HG03558 (cell line): Measurements from ENCODE around the gene SERP2.
"Not testable (repeated sequence)": the region's sequence is repeated elsewhere in the genome, so short reads cannot be mapped to it uniquely, and the experiment has no call there.

ENCODE experiments used
- ATAC-seq: cut with Tn5 transposase; IDR thresholded peaks from one replicate; pipeline ENCODE4 v1.9.1; 2021; ENCODE audit warnings: moderate number of reproducible peaks; ENCODE audit not compliant: unreplicated experiment; ENCODE audit errors: extremely low read depth

SERP2 gene

DNA sequence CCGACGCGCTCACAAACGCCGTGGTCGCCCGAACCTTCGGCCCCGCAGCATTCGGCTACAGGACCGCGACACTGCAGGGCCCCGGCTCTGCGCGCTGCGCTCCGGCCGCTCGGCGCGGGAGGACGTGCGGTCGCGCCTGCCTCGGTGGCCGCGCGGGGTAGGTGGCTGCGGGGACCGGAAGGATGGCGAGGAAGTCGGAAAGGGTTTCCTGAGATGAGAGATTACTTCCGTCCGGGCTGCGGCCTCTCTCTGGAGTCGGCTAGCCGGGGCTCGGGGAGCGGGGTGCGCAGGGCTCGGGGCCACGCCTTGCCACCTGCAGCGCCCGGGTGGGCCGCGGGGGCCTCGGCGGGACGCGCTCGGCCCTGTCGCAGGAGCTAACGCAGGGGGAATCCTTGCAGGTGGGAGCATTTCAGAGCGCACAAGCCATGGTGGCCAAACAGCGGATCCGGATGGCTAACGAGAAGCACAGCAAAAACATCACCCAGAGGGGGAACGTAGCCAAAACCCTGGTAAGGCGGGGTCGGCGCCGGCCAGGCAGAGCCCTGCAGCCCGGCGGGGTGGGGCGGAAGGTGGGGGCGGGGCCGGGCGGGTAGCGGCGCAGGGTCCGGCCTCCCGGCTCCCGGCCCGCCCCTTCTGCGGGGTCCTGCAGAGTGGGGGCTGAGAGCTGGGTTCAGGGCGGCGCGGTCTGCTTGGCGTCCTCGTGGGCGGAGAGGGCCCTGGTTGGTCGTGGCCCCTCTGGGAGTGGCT is at the start of gene SERP2:
Gene SERP2, plus strand, starts transcription at position 224 of the 747 bp plus-strand sequence. Its CDS starts 202 bp downstream, at position 426.
- ATAC-seq: no peak

DNA sequence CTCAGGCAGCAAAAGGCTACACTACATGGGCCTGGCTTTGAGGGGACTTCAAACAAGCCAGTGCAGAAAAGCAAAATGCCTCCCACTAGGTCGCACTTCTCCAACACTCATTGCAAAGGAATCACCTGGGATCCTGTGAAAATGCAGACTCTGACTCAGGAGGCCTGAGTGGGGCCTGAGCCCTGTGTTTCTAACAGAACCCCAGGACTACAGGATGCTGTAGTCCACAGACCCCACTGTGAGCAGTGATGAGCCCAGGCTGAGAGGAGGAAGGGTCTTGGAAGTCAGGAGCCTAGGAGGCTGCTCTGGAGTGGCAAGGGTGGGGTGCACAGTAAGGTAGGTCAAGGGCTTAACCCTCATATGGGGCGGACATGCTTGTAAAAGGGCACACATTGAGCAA is 46.7 kb upstream of the SERP2 start:
- ATAC-seq: no peak

DNA sequence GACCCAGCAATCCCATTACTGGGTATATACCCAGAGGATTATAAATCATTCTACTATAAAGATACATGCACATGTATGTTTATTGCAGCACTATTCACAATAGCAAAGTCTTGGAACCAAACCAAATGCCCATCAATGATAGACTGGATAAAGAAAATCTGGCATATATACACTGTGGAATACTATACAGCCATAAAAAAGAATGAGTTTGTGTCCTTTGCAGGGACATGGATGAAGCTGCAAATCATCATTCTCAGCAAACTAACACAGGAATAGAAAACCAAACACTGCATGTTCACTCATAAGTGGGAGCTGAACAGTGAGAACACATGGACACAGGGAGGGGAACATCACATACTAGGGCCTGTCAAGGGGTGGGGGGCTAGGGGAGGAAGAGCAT is 44.6 kb upstream of the SERP2 start:
- not testable (repeated sequence) for ATAC-seq

DNA sequence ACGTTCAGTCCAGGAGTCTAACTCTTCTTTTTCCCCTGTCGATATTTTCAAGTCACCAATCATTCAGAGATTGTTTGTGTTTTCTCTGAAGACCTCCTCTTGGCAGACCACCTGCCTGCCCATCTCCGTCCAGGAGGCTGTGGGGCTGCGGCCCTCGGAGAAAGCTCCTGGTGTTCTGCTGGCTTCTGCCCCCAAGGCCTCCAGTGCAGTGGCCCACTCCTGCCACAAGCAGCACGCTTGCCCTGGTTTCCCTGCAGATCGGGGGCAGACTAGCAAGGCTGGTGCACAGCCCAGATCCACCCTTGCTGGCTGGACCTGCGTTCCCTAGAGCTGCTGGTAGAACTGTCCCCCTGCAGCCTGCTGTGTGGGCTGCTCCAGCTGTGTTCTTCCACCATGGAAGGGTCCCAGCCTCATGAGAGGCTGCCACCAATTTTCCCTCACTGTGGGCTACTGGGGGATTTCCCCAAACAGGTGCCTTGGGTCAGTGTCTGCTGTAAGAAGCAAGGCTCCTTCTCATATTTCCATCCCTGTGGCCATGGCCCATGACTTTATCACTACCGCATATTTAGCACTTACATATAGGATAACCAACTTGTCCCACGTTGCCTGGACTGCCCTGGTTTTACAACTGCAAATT is 43.6 kb upstream of the SERP2 start:
- ATAC-seq: no peak

DNA sequence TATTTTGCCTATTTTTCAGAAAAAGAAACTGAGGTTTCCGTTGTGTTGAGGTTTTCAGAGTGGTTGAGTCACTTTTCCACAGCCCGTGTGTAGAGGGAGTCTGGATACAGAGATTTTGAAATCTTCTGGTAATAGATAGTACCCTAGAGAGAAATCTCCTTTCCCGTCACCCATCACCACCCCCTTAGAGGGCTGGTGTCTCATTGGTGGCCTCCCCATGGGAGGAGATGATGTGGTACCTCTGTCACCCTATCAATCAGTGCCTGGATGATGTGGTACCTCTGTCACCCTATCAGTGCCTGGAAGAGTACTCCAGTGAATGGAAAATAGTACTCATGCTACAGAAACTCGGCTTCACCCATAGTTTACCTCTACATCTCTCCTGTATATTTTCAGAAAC is 42.2 kb upstream of the SERP2 start:
- no peak for ATAC-seq

DNA sequence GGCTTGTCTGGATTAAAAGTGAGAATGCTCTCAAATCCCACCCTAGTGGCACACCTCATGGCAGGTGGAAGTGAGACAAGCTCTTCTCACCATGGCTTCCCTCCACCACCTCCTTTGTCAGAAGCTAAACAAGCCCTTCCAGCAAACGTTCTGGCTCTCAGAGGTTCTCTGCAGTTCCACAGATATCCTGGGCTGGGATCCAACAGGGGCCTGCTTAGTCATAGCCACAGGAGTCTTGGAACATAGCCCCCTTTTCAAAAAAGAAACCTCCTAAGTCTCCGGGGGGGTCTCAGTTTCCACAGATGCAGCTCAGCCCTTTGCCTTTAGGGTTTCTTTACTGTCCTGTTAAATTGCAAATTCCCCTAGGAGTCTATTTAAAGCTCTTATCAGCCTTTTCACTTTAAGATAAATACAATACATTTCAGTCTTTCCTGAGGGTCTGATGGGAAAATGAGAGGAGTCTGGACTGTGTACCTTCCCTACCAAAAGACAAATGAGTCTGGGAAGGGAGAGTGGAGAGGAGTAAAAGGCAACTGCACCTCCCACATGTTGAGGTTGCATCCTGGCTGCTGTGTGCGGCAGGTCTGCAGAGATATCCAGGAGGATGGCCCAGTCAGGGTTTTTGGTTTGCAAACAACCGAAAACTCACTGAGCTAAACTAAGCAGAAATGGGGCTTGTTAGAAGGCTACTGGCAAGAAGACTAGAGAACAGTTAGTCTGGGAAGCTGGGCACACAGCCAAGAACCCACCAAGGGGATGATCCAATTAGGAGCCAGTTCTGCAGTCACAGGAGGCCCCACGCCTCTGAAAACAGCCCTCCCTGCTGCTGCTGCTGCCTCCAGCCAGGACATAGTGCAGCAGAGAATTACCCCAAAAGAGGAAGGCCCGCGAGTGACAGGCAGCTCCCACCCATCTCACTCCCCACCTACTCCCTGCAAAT is 41.4 kb upstream of the SERP2 start:
- no peak for ATAC-seq

DNA sequence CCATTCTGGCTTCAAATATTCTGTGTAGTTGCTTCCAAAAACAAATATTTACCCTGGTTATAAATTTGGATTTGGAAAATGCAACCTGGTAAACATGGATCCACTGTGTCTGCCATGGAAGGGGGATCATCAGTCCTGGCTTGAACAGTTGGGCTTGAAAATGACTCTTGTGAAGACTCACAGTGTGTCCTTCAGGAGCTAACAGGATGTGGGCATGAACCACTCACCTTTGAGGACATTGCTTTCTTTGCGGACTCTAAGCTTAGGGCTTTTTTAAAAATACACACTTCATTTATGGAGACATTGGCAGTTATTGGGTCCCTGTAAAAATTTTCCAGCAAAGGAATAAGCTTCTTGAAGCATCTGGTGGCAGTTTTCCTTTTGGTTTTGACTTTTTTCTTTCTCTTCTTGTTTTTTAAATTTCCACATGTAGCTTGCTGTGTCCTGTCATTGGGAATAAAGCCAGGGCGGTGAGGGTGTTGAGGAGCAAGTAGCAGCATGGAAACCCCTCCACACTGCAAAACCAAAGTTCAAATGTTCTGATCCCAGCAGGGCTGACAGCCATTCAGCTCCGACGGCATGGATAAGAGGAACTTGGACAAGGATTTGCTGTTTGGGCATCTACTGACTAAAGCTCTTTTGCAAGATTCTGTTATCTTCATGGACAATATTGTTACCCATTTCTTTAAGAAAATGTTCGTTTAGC is 39.5 kb upstream of the SERP2 start:
- no peak for ATAC-seq

DNA sequence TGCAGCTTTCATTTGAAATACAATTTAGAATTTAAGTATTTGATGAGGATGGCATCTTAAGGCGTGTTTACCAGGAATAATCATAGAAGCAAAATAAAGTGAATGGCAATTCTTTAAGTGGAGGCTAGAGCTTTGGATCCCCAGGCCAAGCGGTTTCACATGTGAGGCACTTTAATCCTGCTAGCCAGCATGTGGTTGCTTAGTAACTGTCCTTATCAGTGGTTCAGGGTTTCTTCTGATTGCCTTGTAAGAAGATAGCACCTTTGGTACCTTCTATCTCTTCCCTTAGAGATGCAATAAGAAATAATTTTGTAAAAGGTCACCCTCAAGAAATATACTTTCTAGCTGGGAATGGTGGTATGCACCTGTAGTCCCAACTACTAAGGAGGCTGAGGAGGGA is 38.9 kb upstream of the SERP2 start:
- no peak for ATAC-seq

DNA sequence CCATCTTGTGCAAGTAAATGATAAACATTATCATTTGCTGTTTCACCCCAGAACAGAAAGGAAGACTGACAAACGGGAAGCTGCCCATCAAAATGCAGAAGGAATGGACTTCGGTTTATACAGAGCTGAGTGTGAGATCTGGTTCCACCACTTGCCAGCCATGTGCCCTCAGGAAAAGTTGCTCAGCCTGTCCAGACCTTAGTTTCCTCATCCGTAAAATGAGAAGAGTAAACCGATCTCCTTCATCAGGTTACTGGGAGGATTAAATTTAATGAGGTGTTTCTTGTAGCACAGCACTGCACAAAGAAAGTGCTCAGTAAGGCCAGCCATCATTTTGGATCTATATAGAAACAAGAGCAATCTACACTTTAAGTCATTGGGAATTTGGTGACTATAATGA is 36.7 kb upstream of the SERP2 start:
- ATAC-seq: no peak

DNA sequence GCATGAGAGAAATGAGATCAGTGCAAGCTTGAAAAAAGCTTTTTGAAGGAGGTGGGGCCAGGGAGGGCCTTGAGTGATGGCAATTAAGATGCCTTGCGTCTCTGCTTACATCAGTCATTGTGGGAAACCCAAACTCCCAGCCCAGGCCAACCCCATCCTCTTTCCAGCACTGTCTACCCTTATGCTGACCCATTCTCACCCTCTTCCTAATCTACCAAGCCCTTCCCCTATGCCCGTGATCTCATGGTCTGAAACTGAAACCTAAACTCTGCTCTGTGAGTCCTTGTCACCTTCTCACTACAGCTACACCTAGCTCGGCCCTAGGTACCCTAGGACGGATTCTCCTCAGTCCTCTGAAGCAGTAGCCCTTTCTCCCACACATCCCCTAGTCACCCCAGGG is 36.0 kb upstream of the SERP2 start:
- no peak for ATAC-seq

DNA sequence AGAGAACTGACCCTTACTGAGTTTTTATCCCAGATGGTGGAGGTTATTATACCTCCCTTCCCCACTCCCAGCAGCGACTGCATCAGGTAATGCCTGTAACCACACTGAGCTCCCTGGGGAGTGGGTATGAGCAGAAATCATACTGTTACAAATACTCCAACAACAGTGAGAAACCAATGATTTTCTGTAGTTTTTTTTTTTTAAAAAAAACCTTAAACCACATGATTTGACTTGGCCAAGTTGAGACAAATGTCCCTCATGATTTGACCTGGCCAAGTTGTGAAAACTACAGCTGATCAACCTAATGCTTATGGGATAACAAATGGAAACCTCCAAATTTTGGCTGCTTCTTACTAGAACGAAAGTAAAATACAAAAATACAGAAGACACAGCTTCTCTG is 33.1 kb upstream of the SERP2 start:
- ATAC-seq: no peak

DNA sequence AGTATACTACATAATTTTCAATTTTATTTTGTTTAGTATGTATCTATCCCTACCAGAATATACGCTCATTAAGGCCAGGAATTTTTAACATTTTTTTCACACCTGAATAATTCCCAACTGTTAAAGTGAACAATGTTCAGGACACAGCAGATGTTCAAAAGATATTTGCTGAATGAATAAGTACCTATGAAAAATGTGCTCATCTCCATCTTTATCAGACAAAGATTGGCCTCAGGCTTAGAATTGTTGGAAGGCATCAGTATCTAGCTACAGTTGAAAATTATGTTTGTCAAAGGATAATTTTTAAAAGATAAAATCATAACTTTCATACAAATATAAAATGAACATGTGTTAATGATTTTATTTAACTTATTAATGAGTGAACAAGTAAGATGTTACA is 30.9 kb upstream of the SERP2 start:
- no peak for ATAC-seq

DNA sequence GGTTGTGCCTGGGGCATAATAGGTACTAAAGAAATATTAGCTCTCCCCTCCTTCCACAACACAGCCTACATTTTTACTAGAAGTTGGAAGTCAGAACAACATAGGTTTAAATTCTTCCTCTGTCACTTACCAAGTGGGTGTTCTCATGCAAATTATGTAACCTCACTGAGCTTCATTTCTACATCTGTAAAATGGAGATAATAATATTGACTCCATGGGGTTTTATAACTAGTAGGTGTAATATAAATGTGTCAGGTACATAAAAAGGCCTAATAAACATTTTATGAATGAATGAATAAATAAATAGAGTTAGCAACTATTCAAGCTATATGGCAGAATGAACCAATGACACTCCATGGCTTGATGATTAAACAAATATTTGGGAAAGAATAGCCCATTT is 27.1 kb upstream of the SERP2 start:
- no peak for ATAC-seq

DNA sequence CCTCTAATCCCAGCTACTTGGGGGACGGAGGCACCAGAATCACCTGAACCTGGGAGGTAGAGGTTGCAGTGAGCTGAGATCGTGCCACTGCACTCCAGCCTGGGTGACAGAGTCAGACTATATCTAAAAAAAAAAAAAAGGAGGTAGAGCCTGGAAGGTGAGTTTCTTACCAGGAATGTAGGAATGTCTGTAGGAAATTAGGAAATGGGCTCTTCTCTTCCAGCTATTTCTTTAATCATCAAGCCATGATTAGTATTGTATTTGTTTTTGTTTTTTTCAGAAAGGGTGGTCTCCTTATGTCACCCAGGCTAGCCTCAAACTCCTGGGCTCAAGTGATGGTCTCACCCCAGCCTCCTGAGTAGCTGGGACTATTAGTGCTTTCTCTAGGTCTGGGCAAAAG is 26.3 kb upstream of the SERP2 start:
- no peak for ATAC-seq

DNA sequence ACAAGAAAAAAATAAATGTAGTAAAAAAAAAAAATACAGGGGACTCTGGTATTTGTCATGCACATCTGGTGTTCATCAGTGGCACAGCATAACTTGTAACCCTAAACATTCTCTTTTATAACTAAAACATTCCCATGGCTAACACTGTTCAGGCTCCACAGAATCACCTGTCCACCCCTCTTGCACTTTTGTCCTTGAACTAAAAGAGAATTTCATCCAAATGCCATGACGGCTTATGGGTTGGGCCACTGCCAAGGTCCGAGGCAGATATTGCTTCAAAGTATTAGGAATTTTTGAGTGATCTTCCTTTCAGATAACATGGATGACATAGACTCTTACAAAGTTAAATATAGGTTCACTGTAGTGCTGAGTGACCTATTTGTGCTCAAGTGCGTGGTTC is 25.7 kb upstream of the SERP2 start:
- no peak for ATAC-seq

DNA sequence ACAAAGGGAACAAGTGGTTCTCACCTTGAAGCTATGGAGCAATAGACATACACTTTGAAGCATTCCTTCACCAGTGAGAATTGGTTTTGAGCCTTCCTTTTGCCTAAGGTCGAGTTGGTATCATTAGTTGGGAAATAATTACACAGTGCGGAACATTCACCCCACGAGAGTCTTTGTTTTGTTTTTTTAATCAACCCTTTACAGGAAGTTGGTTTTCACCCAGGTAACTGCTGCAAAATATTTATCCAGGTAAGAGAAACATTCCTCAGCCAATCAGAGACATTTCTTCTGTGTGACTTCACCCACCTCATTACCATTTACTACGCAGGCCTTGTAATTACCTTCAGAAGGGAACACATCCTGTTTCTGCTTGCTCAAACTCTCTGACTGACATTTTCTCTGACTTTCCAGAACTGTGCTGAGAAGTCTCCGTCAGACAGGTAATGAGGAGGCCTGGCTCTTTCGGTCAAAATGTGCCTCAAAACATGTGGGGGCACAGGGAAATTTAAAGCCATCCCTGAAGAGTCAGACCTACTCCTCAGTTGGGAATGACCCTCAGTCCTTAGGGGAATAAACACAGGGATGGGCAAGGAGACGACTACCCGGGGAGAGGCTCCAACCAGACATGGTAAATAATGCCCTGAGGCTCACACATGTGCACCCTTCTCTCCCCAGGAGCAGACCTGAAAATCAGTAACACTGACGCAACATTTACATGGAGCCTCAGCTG is 22.7 kb upstream of the SERP2 start:
- ATAC-seq: no peak

DNA sequence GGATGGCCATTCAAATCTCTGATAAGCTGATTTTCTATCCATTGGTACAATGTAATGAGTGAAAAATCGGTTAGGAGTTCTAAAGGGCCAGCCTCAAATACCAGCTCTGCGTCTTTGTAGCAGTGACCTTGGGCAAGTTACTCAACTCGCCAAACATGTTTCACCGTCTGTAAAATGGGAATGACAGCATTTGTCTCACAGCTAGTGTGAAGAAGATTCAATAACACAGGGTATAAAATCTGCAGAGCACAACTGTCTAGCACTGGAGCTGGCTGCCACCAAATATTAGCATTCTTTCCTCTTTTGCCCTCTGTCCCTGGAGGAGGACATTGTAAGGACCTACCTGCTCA is 22.1 kb upstream of the SERP2 start:
- no peak for ATAC-seq

DNA sequence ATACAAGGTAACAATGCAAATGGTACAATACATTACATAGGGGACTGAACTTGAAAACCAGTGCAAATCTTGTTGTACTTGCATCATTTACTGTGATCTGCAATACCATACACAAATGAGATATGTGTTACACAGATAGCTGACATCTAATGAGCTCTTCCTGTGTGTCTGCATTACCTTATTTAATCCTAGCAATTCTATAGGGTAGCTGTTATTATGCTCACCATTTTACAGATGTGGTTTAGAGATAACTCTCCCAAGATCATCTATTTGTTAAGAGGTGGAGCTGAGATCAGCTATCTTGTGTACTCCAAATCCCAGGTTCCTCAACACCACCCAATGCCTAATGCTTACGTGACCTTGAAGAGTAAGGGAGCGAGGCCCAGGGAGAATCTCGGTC is 21.4 kb upstream of the SERP2 start:
- ATAC-seq: no peak

DNA sequence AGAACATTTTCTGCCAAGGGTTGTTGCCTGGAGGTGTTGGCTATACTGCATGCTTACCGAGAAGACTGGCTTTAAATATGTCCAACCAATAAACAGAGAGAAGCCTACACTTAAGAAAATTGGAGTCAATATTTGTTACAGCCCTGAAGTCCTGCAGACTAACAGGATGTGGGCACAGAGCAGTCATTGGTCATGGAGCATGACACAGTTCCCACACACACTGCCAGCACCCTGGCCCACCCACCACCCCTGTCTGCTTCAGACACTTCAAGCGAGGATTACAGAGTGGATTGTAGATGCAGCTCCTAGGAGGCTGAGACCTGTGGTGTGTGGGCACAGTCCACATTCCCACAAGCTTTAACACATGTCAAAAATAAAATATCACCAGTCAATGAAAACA is 21.0 kb upstream of the SERP2 start:
- ATAC-seq: no peak

DNA sequence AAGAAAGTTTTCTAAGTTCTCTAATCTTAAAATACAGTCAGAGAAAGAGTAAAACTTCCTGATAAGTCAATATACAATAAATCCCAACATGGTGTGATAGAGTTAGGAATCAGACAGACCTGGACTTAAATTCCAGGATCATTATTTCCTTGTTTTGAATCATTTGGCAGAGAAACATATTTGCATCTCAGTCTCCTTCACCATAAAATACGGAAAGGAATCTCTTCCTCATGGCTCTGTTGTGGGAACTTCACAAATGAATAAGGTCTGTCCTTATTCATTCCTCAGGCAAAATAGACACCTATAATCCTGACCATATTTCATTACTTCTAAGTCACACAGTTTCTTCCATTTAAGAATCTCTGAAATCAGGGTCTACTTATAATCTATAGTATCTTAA is 19.3 kb upstream of the SERP2 start:
- ATAC-seq: no peak
